GM12801 (cell line): ENCODE data around the gene H2BK1.

Source experiments
- TF ChIP-seq, protein P1 (sequence below): IDR thresholded peaks from one replicate; pipeline ENCODE4 v1.5.1; 2011; ENCODE audit warnings: control low read depth; ENCODE audit not compliant: insufficient read length; ENCODE audit errors: extremely low read depth

H2BK1 gene

GRCh38 chr7:151210087-151210854 is at the start of gene H2BK1:
Gene H2BK1 (minus strand): TSS chr7:151210488. CDS start chr7:151210318, 170 bp downstream.
- TF ChIP-seq, protein P1, sequence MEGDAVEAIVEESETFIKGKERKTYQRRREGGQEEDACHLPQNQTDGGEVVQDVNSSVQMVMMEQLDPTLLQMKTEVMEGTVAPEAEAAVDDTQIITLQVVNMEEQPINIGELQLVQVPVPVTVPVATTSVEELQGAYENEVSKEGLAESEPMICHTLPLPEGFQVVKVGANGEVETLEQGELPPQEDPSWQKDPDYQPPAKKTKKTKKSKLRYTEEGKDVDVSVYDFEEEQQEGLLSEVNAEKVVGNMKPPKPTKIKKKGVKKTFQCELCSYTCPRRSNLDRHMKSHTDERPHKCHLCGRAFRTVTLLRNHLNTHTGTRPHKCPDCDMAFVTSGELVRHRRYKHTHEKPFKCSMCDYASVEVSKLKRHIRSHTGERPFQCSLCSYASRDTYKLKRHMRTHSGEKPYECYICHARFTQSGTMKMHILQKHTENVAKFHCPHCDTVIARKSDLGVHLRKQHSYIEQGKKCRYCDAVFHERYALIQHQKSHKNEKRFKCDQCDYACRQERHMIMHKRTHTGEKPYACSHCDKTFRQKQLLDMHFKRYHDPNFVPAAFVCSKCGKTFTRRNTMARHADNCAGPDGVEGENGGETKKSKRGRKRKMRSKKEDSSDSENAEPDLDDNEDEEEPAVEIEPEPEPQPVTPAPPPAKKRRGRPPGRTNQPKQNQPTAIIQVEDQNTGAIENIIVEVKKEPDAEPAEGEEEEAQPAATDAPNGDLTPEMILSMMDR: no peak

DNA sequence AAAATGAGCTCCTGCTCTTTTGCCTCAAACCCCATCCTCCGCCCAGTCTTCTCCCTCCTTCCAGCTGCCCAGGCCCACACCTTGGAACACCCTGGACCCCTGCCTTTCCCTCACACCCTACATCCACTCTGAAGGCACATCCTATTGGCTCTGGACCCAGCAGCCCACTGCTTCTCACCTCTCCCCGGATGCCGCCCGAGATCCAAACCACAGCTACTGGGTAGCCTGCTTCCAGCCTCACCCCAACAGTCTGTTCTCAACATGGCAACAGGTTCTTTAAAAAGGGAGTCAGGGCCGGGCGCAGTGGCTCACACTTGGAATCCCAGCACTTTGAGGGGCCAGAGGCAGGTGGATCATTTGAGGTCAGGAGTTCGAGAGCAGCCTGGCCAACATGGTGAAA is 47.7 kb upstream of the H2BK1 start:
- TF ChIP-seq, protein P1: no peak

- TF ChIP-seq, protein P1: no peak
These were observed 46.2 kb upstream of the H2BK1 start for GRCh38 chr7:151256410-151257045.

- TF ChIP-seq, protein P1: no peak
These were observed 45.1 kb upstream of the H2BK1 start for GRCh38 chr7:151255390-151255789.

- TF ChIP-seq, protein P1: no peak
These were observed 44.6 kb upstream of the H2BK1 start for GRCh38 chr7:151254851-151255250.

DNA sequence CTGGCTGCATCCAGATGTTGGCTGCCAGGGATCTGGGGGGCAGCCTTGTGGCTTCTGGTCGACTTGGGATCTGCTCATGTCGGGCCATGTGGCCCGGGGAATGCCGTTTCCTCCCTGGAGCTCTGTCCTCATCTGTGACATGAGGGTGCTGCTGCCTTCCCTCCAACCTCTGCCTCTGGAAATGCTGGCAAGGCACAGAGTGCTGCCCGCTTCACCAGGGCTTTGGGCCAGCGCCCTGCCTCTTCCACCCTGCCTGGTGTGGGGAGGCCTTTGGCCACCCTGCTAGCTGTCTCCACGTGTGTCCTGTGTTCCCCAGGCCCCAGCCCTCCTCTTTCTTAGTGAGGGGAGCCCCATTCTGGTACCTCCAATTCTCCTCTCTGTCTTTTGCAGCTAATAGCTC is 44.0 kb upstream of the H2BK1 start:
- TF ChIP-seq, protein P1: no peak

DNA sequence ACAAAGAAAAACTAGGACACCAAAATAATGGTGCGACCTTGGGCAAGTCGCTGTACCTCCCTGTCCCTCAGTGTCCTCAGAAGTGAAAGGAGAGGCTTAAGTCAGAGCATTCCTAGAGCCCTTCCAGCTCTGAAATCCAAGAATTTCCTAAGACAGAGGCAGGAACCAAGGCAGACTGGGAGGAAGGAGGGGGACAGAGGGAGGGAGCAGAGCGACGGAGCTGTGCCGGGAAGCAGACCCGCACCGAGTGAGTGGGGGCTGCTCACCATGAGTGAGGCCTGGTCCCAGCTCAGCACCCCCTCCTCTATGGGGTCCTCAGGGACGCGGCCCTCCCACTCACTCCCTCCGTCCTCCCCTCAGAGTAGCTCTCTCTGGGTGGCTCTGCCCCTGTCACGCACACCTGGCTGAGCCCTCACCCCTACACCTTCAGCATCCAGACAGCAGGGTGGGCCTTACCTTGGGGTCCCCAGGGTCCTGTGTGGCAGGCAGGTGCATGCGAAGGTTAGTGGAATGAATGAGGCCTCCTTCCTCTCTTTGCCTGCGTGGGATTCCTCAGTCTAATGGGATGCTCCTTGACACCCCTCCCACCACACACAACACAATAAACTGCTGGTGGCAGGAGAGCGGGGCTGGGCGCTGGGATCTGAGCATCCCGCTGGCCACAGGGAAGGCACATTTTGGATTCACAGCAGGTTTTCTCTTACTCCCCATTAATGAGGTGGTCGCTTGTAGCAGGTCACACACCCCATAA is 42.8 kb upstream of the H2BK1 start:
- TF ChIP-seq, protein P1: no peak
